CD4-positive, alpha-beta T cell treated with Interleukin-6 at 100 ng/mL for 8 hours (primary cell): ENCODE measurements around the gene CXXC5.

Experiments used
- DNase-seq: peaks from one replicate; pipeline ENCODE4 v3.0.0-alpha.2; 2020; ENCODE audit warnings: mixed read lengths, low spot score

Gene CXXC5

DNA sequence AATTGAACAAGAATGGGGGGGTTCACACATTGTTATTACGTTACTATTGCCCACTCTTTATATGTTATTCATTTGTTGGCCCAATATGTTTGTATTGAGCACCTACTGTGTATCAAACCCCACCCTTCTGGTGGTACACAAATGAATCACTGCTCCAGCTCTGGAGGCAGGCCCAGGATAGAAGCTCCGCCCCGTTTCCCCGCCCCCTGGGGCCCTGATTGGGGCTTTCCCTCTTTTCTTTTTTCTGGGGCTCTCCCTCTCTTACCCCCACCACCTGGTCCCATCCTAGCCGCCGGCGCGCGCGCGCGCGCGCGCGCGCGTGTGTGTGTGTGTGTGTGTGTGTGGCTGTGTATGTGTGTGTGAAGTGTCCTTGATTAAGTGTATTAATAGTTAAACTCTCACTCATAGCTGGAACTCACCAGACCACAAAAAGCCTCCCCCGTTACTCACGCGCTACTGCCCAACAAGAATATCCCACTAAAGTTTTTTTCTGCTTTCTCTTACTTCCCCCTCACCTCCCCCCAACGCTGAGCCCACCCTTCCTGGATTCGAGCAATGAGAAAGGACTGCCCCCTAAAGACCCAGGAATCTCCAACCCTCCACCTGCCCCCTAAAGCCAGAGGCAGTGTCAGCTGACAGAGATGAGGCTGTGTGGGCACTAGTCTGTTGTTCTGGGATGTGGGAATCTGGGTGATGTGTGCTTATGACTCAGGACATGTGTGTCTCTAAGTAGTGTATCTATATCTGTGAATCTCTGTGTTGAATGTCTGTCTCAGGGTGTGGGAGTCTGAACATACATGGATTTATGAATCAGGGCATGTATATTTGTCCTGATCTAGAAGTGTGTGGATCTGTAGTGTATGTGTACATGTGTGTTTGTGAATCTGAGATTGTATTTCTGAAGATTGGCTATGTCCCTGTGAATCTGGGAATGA, 4.0 kb downstream of the CXXC5 start:
- peak; percentile 21 for DNase-seq

DNA sequence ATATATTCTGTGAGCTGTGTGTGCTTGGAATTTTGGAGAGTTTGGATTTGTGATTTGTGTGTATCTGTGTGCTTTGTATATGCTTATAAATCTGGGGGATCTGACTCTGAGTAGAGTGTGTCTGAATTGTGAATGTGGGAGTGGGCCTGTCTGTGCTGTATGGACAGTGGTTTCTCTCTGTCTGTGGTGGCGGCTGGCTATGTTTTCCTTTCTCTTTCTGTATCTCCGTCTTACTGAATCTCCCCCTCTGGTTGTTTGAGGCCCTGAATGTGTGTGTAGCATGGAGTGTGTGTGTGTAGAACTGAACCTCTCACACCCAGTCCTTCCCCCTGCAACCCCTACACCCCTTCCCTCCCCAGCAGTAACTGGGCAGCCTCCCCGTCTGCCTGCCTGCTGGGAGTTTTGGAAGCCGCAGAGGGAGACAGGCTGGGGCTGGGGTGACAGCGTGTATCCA, 4.7 kb downstream of the CXXC5 start:
- no peak for DNase-seq

DNA sequence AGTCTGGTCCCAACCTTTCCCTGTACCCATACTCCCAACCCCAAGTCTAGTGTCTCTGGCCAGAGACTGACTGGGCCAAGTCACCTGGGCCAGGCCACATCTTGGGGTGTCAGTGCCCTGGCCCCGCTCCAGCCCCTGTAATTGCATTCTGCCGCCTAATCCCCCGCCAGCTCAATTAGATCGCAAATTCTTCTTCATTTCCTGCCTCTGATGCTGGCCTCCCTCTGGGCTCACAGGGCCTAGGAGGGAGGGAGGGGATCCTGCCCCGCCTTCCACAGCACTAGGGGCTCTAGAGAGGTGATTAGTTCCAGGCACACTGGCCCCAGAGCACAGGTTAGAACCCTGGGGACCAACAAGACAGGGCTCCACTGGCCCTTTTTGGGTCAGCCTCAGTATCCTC, 5.5 kb downstream of the CXXC5 start:
- DNase-seq: no peak

DNA sequence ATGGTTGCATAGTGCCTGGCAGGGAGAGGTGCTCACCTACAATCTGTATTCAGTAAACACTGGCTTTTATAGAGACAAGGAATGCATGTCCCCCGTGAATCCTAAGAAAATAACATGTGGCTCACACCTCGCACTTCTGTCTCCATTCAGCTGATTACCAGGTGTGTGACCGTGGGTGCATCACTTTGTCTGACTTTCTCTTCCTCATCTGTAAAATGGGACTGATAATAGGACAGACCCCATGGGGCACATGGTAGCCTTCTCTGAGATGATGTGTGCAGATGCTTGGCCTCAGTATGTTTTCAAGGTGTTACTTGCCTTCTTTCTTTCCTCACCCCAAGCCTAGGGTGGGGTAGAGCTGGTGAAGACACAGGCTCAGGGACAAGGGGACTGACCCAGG, 6.3 kb downstream of the CXXC5 start:
- DNase-seq: no peak

DNA sequence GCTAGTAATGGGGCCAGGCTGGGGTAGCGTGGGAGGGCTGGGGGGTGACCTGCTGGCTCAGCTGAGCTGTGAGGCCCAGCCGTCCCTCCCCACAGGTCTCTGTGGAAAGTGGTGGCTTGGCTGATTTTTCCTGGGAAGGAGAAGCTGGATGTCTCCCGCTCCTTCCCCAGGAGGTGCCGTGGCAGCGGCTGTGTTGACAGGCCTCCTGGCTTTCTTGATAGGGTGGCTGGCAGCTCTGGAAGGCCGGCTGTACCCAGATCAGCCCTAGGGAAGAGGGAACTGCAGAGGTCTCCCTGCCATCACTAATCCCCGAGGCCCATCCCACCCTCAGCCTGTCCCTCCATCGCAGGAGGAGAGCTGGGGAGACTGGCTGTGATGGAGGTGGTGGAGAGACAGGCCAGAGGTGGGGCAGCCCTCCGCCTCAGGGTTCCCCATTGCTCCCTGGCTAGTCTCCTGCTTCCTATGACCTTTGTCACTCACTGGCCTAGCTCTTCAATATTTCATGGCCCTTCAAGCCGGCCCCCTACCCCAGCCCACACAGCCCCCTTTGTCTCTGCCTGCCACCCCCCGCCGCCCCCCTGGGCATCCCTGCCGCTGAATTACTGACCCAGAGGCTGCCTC, 6.8 kb downstream of the CXXC5 start:
- no peak for DNase-seq

DNA sequence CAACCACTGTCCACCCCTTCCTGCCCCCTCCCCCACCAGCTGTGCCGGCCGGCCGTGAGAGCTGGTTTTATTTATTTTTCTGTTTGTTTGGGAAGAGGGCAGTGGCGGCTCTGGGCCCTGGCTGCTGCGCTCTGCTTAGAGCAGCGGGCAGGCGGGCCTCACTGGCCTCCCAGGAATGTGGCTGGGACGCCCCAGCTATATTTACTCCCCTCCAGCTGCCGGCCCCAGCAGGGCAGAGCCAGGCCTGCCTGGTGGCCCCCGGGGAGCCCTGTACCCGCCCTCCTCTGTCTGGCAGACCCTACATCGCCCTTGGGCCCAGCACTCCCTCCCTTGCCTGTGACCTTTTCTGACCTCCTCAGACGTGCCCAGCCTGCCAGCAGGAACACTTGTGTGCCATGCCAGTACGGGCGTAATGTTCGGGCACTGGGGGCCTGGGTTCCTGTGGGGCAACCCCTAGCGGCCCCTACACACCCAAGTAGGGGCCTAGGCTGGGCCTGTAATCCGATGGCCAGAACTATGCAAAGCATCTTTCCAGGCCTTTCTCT, 7.7 kb downstream of the CXXC5 start:
- DNase-seq: no peak

DNA sequence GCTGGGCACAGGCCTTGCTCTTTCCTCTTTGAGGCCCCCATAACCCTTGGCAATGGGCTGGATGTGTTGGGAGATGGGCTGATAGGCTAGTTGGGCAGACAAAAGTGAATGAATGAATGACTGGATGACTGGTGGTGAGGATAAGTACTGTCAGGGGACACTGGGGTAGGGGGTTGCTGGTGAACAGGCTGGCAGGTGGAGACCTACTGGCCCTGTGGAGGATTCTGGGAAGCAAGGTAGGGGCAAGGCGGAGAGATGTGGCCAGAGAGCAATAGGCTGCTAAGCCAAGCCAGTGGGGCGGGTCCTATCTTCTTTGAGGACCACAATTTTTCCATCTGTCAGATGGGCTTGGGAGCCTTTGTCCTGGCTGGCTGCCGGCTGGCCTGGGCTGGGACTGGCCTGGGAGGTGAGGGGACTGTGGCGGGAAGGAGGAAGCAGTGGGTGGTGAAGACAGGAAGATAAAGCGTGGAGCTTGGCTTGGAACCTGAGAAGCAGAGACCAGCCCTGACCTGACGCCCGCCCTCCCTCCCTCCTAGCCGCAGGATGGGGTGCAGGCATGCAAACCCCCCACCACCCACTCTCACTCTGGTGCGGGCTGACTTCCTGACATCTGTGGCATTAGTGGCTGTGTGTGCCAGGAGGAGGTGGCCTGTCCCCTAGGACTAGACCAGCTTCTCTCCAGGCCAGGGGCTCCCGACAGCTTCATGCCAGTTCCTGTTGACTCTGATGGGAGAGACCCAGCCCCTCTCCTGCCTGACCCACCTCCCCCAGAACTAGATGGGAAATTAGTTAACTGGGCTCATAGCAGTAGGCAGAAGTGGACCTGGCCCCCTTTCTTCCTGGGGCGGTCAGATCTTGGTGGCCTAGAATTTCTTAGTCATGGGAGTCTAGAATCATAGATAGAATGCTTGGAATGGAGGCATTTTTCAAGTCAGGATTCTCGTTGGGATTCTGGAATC, 9.5 kb downstream of the CXXC5 start:
- no peak for DNase-seq

DNA sequence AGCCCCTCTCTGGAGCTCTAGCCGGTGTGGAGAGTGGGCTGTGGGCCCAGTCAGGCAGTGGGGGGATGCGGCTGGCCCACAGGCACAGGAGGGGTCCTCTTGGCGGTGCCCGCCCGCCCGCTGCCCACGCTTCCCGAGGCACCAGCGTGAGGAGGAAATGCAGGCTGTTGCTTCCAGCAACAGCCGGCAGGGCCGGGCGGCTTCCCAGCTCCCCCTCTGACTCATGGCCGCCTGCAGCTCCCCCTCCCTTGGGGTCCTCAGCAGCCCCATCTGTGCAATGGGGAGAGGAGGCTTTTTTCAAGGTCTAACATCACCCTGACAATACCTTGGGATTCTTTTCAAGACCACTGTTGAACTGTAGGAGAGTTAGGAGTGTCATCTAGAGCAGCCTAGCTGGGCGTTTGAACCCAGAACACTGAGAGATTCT, 10.4 kb downstream of the CXXC5 start:
- DNase-seq: no peak

DNA sequence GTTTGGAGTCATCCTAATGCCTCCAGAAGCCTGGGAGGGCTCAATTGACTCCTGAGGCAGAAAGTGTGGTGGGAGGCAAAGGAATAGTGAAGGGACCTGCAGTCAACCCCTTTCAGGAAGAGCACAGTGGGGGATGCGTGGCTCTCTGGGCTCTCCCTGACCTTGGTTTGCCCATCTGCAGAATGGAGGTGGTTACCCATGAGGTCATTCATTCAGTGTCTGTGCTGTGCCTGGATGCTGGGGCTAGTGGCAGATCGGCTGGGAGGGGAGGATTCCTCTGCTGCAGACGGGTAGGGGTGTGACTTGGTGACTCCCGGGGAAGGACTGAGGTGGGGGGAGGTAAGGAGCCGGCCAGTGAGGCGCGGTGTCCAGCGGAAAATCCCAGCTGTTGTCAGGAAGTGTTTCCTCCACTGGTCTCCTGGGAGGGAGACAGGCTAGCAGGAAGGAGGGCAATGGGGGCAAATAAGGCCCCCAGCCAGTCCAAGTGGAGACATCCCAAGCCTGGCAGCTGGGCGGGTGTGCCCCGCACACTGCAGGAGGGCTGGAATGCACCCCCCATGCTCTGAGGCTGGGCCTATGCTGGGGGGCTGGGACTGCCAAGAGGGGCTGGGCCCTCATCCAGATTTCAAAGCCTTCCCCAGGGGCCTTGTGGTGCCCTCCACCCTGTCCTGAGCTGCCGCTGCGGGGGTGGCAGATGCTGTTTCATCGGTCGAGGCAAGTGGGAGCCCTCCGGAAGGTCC, 10.9 kb downstream of the CXXC5 start:
- no peak for DNase-seq

DNA sequence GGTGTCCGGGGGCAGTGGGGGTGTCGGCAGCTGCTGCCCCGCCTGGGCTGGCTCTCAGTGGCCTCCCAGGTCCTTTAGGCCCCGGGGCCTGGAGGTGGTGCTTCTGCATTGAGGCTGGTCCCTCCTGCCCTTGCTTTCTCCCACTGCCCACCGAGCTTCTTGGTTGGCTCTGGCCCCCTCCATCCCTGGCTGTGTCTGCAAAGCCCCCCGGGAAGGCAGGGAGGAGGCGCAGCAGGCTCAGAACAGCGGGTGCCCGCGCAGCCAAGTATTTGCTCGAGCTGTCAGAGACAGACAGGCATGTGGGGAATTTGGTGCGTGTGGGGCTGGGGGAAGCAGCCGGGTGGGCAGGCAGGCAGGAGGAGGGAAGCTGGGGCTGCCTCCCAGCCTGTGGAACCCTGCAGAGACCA, 11.5 kb downstream of the CXXC5 start:
- DNase-seq: no peak

DNA sequence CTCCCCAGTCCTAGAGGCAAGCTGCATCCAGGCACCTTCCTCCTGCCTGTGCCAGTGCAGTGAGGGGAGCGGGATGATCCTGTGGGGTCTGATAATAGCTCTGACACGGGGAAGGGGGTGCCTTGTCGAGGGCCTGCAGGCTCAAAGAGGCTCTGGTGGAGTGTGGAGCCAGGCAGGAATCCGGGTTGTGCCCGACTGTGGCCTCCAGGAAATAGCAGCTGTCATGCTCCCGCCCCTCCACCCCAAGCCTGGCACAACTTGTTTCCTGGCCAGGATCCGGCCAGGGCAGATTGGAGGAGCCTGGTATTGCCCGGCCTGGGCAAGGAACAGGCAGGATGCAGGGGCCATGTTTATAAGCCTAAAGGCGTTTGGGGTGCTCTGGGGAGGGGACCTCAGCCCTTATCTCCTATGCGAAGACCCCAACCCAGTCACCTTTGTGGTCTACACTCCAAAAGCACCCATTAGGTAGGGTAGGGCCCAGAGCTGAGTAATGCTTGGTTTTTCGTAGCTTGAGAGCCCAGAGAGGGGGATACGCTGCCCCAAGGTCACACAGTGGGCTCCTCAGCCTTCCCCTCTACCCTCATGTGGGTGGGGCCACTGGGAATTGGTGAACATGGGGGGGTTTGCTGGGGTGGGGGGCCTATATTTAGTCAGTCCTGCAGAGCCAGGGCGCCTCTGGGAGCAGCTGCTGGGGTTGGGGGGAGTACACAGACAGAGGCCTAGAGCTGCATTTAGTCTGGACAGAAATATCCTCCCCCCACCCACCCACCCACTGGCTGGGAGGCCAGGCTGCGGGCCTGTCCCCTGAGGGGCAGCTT, 12.2 kb downstream of the CXXC5 start:
- no peak for DNase-seq

DNA sequence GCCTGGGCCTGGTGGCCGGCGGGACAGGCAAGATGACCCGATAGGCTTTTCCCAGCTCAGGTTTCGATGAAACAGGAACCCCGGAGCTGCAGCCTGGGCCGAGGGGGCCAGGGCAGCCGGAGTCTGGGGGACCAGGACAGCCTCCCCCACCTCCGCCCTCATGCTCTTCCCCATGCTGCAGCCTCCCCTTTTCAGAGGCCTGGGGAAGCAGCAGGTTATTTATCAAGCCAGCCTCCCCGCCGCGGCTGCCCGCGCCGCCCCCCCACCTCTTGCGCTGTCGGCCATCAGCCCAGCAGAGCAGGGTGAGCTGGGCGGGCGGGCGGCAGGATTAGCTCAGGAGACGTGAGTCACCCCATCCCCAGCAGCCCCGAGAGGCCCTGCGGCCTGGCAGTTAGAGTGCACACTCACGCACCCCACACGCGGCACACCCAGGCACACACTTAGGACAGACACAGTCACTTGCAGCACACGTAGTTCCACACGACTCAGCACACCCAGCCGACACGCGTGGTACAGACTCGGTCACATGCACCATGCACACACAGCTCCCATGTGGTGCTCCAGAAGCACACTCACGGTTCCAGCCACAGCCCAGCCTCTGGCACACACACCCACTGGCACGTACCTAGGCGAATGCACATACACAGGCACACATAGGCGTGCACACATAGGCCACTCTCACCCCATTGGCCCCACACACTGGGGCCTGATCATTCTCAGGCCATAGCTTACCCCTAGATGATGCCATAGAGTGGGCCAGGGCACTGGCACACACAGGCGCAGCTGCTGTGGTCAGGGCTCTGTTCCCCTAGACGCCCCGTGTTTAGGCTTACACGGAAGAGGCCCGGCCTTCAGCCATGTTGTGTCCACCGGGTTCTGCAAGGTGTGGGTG, 13.0 kb downstream of the CXXC5 start:
- no peak for DNase-seq

DNA sequence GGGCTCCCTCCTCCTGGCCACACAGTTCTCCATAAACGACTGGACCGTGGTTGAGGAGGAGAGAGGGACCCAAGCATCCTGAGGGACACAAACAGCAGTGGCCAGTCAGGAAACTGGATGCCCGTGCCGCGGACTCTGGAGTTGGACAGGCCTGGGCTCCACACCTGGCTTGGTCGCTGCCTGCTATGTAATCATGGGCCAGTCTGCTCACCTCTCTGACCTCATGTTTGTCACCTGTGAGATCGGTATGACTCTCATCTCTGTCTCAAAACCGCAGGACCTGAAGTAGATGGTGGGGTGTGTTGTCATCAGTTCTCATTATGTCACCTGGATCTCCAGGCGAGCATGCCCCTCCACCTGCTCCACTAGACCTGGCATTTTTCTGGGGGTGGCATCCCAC, 14.5 kb downstream of the CXXC5 start:
- DNase-seq: no peak

DNA sequence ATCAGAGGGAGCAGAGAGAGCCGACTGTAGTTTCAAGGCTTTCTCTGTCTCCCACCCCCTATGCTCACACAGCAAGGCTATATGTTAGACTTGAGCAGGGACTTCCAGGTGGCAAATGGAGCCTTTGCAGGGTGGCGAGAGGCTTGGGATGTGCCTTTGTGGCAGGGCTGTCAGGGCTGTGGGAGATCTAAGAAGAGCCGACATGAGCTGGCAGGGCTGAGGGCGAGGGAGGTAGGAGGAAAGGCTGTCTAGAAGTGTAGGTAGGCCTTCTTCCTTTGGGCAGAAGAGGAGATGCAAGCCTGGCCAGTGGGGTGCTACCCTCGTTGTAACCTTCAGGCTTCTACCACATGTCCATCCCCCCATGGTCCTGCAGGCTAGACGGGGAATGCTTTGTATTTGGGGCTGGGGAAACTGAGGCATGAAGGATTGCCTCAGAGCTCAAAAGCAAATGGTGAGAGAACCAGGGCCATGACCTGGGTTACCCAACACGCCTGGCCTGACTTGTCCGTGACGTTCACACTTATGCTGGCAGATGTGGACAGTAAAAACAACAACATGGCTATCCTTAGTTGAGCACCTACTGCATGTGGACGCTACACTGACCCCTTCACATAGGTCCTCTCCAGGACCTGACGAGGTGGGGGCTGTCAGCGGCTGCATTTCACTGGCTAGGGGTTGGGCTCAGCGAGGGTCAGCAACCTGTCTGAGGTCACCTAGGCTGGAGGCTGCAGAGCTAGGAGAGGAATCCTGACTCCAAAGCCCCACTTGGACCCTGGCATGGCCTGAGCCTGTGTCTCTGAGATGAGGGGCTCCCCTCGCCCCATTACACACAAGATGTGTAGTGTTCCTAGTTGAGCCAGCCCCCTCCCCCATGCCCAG, 15.3 kb downstream of the CXXC5 start:
- DNase-seq: no peak

DNA sequence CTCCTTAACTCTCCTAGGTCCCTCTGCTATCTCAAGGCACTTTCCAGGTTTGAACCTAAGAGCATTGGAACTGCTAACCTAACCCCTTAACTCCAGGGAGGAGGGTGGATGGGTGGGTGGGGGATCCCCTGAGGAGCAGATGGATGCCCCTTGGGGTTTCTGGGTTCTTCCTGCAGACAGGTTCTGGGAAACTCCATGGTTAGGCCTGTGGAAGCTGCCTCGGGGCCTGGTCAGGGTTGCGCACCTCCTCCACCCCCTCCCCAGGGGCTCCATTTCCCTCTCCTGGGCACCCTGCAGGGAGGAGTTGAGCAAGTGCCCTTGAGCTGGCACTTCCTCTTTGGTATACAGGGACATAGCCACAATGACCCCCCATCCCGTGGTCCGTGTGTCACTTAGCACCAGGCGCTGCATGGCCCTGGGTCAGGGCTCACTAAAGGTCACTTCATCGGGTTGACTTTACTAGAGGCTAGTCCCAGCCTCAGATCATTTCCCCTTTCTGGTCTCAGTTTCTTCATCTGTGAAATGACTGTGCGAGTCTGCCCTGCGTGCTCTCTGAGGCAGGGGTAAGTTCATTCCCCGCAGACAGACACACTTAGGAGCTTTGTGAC, 16.0 kb downstream of the CXXC5 start:
- DNase-seq: no peak

DNA sequence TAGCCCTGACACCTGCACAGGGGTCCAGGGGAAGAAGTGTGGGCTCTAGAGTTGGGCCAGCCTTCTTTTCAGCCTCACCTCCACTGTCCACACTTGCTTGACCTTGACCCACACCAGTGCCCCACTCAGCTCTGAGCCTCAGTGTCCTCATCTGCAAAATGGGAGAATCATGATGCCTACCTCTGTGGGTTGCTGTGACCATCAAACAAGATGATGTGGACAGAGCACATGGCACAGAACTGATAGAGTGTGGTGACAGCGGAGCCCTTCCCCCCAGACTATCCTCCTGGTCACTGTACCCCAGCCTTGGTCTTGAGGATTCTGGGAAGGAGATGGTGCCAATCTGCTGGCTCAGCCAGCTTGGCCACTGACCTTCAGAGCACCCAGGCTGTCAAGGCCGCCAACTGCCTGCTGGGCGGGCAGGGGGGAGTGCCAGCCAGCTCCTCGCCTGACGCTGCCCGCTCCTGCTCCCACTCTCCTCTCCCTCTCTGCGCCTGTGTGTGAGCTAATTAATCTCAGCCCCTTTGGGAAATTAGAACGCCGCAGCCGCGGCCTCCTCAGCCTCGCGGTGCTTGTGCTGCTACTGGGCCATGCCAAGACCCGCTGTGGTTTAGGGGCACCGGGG, 16.7 kb downstream of the CXXC5 start:
- no peak for DNase-seq

DNA sequence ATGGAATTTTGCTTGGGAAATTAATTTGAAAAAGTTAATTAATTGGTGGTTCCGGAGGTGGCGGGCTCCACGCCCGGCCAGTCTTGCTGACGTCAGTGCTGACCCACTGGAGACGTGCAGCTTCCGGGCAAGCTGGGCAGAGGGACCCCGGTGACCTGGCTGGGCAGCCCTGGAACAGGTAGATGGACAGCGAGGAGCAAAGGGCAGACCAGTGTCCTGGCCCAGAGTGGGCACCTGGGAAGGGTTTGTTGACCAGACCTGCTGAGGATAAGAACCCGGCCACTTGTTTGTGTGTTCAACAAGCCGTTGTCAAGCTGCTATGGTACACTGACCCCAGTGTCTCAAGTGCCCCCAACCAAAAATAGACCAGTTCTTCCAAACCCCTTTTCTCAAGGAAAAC, 17.5 kb downstream of the CXXC5 start:
- no peak for DNase-seq
